ENCODE results near the gene CSPG4.

The CSPG4 gene

DNA sequence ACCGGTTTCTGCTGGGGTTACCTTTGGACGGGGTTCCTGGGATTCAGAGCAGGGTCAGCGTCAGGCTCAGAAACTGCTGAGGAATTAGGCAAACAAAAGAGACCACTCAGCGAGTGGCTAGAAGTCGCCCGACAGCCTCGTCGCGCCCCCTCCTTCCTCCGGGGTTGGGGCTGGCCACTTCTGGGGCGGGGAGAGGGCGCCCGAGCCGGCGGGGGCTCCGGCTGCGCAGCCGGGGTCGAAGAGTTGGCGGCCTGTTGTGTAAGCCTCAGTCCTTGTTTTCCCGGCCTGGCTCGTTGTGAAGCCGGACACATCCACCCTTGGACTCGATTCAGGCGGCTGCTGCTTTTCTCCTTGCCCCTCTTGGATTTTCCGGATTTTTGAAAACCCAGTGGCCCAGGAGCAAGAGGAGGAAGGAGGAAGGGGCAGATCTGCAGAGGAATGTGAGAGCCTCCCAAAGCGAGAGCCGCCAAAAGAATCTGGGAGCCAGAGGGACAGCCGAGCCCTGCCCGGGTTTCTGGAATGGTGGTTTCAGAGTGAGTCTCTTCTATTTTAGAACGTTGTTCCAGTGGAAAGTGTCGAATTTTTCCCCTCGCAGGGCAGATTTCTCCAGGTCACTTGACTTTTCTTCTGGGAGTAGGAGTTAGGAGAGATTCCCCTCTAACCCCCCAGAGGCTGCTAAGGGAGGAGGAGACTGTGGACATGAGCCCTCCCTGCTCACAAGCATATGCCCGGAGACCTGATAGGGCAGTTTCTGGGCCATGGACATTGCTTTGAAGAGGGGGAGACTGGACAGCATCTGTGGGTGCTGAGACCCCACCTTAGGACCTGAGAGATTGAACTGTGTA is 64.3 kb downstream of the CSPG4 start:
- Mint-ChIP-seq H3K9me3 (no peaks in the 10 kb centered on the region), H3K27ac (peak overlapping the region; percentile 90), H3K4me1 (ENCODE audit: low read depth) (peaks cover 63% of the 10 kb centered on the region), H3K36me3 (ENCODE audit: low read depth) (peaks cover 45% of the 10 kb centered on the region), H3K27me3 (peaks cover 12% of the 10 kb centered on the region), H3K4me3 (peak overlapping the region; percentile 92)
- intact Hi-C loops (cut with micrococcal nuclease) = loop anchor here (1.0 to 5.0 kb wide), 3 partner anchors 8 to 196 kb away; partner anchors contain the start of genes IMP3, PTPN9 and SIN3A

DNA sequence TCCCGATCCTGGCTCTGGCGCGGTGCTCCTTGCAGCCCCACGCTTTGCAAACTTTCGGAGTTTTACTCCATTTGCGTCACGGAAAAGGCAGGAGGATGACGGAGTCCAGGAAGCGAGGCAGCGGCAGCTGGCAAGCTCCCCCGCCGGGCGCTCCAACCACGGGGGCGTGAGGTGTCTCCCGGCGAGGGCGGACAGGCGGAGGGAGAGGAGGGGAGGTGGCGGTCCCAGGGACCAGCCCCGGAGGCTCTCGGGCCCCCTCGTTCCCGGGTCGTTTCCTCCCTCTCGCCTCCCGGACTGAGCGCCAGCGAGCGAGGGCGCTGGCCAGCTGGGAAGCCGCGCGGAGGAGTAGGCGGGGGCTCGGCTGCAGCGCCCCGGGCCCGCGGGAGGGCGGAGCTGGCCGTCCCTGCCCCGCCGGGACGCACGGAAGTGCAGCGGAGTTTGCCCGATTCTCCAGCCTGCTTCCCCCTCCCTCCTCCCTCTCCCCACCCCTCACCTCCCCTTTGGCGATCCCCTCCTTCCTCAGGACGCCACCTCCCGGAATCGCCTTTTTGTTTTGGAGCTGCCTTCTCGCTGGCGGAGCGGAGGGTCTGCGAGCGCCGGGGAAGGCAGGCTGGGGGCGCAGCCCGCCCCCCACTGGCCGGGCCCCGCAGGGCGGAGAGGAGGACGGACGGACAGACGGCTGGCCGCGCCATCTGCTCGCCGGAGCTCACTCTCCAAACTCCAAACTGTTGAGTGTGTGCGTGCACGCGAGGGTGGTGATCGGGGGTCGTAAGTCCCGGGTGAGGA is 65.1 kb downstream of the CSPG4 start, which contains the start of gene SNX33:
Gene SNX33, plus strand, starts transcription at position 543 of the 786 bp plus-strand sequence. CDS start 1,191 bp downstream, outside the sequence.
- Mint-ChIP-seq H3K27ac (peak within 1 kb of the TSS; percentile 90), H3K36me3 (ENCODE audit: low read depth) (peaks cover 37% of the 10 kb centered on the region)

DNA sequence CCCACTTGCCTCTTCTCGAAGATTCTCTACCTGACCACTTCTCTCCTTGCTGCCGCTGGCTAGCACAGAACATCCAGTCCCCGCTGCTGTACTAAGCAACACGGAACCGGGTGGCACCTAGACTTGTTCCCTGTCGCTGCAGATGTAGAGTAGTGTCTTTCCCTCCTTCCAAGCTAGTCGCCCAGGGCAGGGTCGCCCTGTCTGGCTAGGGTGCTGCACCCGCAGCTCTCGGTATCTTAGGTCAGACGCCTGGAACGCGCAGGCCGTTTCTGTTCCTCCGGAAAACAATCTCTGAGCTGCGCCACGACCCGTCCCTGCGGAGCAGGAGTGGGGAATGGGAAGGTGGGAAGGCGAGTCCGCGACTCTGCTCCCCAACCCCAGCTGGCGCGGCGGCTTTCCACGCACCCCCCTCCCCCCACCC is 65.7 kb downstream of the CSPG4 start:
- H3K4me1 Mint-ChIP-seq (ENCODE audit: low read depth) = peaks cover 49% of the 10 kb centered on the region
- intact Hi-C loops (cut with micrococcal nuclease) = loop anchor here (5.0 kb wide), 2 partner anchors 70 to 195 kb away; partner anchors contain the start of genes PTPN9 and SIN3A
- peak overlapping the region; percentile 92 for H3K4me3 Mint-ChIP-seq
- peaks cover 35% of the 10 kb centered on the region for H3K36me3 Mint-ChIP-seq (ENCODE audit: low read depth)
- H3K9me3 Mint-ChIP-seq = no peaks in the 10 kb centered on the region
- peak overlapping the region; percentile 90 for H3K27ac Mint-ChIP-seq
- peaks cover 12% of the 10 kb centered on the region for H3K27me3 Mint-ChIP-seq

More for the DNA sequence above, 65.1 kb downstream of the CSPG4 start, which contains the start of gene SNX33:
- H3K9me3 Mint-ChIP-seq = no peaks in the 10 kb centered on the region
- H3K27me3 Mint-ChIP-seq = peaks cover 12% of the 10 kb centered on the region
- intact Hi-C loops (cut with micrococcal nuclease) = loop anchor here (1.0 to 5.0 kb wide), 3 partner anchors 7 to 195 kb away; partner anchors contain the start of genes IMP3, PTPN9 and SIN3A
- H3K4me3 Mint-ChIP-seq = peak within 1 kb of the TSS; percentile 92
- H3K4me1 Mint-ChIP-seq (ENCODE audit: low read depth) = peaks cover 55% of the 10 kb centered on the region

DNA sequence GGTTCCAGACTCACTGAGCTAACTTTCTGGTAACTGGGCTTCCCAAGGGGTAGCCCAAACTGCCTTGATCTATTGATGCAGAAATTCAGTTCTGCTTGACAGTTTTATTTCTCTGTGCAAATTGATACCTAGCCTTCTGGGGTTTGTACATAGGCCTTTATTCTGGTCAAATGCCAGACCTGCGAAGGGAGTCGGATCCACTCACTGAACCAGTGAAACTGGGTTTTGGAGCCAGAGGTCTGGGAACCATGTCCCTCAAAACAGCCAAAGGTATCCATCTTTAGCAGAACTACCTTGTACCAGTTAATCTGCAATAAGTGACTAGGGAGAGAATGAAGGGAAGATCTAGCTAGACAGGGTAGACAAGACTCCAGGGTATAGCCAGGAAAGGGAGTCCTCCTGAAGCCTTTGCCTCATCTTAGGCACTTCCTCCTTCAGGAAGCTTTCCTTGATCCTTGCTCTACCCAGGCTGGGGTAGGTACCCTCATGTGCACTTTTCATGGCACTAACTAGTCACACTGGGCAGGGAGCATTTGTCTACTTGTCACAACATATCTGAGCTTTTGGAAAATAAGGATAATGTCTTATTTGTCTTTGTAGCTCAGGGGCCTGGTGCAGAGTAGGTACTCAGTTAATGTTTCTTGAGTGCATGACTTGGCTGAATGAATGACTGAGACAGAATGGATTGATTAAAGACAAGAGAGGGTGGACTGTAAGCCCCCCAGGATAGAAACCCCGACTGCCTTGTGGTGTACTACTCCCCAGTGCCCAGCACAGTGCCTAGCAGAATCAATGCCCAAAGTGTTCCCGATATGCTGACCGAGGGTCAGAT is 66.3 kb downstream of the CSPG4 start:
- H3K4me1 Mint-ChIP-seq (ENCODE audit: low read depth) = peaks cover 42% of the 10 kb centered on the region
- peaks cover 12% of the 10 kb centered on the region for H3K27me3 Mint-ChIP-seq
- intact Hi-C loops (cut with micrococcal nuclease) = loop anchor here (5.0 kb wide), 2 partner anchors 69 to 194 kb away; partner anchors contain the start of genes PTPN9 and SIN3A
- peak overlapping the region; percentile 90 for H3K27ac Mint-ChIP-seq
- peaks cover 35% of the 10 kb centered on the region for H3K36me3 Mint-ChIP-seq (ENCODE audit: low read depth)
- H3K9me3 Mint-ChIP-seq = no peaks in the 10 kb centered on the region
- peak overlapping the region; percentile 92 for H3K4me3 Mint-ChIP-seq

DNA sequence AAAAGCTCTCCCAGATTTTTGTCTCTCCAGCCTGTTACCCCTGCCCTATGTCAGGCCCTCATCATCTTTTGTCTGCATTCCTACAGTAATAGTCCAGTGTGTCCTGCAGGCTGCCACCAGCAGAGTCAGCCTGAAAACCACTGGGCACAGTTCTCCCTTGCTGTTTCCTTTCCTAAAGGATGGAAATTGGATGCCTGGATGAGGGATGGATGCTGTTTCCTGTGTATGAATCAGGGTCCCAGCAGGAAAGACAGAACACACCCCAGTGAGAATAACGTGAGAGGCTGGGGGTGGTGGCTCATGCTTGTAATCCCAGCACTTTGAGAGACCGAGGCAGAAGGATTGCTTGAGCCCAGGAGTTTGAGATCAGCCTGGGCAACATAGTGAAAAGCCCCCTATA is 68.3 kb downstream of the CSPG4 start:
- intact Hi-C loops (cut with micrococcal nuclease) = loop anchor here (5.0 kb wide), 1 partner anchor 277 kb away; the partner anchor contains the start of gene MAN2C1

DNA sequence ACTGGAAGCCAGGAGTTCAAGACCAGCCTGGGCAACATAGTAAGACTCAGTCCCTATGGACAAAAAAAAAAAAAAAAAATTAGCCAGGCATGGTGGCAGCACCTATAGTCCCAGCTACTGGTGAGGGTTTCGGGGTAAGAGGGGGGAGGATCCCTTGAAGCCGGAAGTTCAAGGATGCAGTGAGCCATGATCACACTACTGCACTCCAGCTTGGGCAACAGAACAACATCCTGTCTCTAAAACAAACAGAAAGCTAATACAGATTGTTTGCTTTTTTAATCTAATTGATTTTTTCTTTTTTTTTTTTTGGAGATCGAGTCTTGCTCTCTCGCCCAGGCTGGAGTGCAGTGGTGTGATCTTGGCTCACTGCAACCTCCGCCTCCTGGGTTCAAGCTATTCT is 71.0 kb downstream of the CSPG4 start:
- Mint-ChIP-seq H3K27me3 (peaks cover 12% of the 10 kb centered on the region), H3K27ac (no peak overlapping the region), H3K4me1 (ENCODE audit: low read depth) (peaks cover 39% of the 10 kb centered on the region), H3K4me3 (no peak overlapping the region), H3K36me3 (ENCODE audit: low read depth) (peaks cover 21% of the 10 kb centered on the region), H3K9me3 (no peaks in the 10 kb centered on the region)
- intact Hi-C loops (cut with micrococcal nuclease) = loop anchor here (5.0 kb wide), 1 partner anchor 274 kb away; the partner anchor contains the start of gene MAN2C1

More for the DNA sequence above, 68.3 kb downstream of the CSPG4 start:
- Mint-ChIP-seq H3K4me1 (ENCODE audit: low read depth) (peaks cover 32% of the 10 kb centered on the region), H3K9me3 (no peaks in the 10 kb centered on the region), H3K27me3 (peaks cover 12% of the 10 kb centered on the region), H3K27ac (no peak overlapping the region), H3K36me3 (ENCODE audit: low read depth) (peaks cover 25% of the 10 kb centered on the region), H3K4me3 (no peak overlapping the region)

DNA sequence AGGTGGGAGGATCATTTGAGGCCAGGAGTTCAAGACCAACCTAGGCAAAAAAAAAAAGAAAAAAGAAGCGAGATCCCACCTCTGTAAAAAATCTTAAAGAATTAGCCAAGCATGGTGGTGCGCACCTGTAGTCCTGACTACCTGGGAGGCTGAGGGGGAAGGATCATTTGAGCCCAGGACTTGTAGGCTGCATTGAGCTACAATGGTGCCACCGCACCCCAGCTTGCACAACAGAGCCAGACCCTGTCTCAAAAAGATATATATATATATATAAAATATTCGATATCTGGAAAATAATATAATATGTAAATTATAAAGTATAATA is 71.5 kb downstream of the CSPG4 start:
- H3K27me3 Mint-ChIP-seq = peaks cover 12% of the 10 kb centered on the region
- intact Hi-C loops (cut with micrococcal nuclease) = loop anchor here (5.0 kb wide), 1 partner anchor 274 kb away; the partner anchor contains the start of gene MAN2C1
- H3K9me3 Mint-ChIP-seq = no peaks in the 10 kb centered on the region
- peak overlapping the region; percentile 97 for H3K27ac Mint-ChIP-seq
- peak overlapping the region; percentile 90 for H3K4me3 Mint-ChIP-seq
- H3K4me1 Mint-ChIP-seq (ENCODE audit: low read depth) = peaks cover 34% of the 10 kb centered on the region
- H3K36me3 Mint-ChIP-seq (ENCODE audit: low read depth) = peaks cover 21% of the 10 kb centered on the region

DNA sequence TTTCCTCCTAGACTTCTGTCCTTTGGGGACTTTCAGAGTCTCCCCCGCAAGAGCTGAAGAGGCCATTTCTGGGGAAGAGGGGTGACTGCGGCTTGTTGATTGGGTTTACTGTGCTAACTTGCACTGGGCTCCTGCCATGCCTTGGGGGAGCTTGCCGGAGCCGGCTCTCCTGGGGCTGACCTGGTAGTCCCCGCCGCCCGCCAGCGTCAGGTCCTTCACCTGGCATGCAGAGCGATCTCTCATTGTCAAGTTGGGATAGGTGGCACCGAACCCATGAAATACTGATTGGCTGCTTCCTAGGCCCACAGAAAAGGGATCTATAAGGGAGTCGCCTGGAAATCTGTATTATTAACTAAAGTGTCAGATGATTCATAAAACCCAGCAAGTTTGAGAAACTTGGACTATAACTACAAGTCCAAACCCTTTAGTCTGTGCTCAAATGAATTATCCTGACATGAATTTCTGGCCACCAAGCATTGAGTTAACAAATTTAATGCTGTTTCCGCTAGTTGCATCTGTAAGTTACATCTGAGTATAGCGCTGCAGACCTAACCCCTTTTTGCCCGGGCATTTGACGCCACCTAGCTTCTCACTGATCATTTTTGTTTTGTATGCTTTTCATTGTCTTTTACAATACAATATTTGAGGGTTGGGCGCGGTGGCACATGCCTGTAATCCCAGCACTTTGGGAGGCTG is 72.0 kb downstream of the CSPG4 start:
- H3K4me1 Mint-ChIP-seq (ENCODE audit: low read depth) = peaks cover 32% of the 10 kb centered on the region
- H3K9me3 Mint-ChIP-seq = no peaks in the 10 kb centered on the region
- peak overlapping the region; percentile 97 for H3K27ac Mint-ChIP-seq
- intact Hi-C loops (cut with micrococcal nuclease) = loop anchor here (1.0 to 5.0 kb wide), 2 partner anchors 8 to 273 kb away; partner anchors contain the start of gene MAN2C1
- H3K27me3 Mint-ChIP-seq = peaks cover 10% of the 10 kb centered on the region
- peaks cover 21% of the 10 kb centered on the region for H3K36me3 Mint-ChIP-seq (ENCODE audit: low read depth)
- H3K4me3 Mint-ChIP-seq = peak overlapping the region; percentile 90

DNA sequence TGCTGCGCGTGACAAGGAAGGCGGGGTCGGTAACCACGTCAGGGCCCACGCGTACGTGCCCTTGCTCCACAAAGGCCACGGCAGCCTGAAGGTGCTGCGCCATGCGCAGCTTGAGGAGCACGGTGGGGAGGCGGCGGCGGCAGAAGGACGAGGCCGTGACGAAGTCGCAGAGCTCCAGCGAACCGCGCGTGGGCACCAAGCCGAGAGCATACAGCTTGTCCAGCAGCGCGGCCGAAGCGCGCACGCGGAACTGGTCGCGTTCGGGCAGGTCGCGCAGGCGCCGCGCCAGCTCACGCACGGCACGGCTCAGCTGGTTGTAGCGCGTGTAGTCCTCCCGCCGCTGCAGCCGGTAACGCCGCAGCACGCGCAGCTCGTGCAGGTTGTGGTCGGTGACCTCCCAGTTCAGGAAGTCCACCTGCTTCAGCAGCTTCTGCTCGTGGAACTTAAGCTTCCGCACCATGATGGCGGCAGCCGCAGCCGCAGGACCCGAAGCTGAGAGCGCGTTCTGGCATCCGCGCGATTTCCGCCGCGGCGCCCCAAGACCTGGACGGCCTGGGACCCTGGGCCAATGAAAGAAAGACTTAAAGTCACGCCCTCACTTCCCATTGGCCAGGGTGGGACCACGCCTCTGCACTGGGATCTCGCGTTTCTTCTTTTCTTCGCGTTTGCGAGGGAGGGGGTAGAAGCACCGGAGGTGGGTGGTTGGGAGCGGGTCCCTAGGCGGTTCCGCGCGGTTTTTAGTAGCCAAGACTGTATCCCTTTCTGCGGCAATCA is 72.8 kb downstream of the CSPG4 start, which contains the start of gene IMP3:
Gene IMP3, minus strand, starts transcription at position 516 of the 774 bp plus-strand sequence. Its CDS starts 56 bp downstream, at position 460.
- Mint-ChIP-seq H3K27me3 (peaks cover 6% of the 10 kb centered on the region), H3K4me3 (peak within 1 kb of the TSS; percentile 90), H3K36me3 (ENCODE audit: low read depth) (peaks cover 21% of the 10 kb centered on the region), H3K9me3 (no peaks in the 10 kb centered on the region), H3K27ac (peak within 1 kb of the TSS; percentile 97), H3K4me1 (ENCODE audit: low read depth) (peaks cover 32% of the 10 kb centered on the region)
- intact Hi-C loops (cut with micrococcal nuclease) = loop anchor here (1.0 to 5.0 kb wide), 3 partner anchors 8 to 273 kb away; partner anchors contain the start of genes MAN2C1 and SNUPN

DNA sequence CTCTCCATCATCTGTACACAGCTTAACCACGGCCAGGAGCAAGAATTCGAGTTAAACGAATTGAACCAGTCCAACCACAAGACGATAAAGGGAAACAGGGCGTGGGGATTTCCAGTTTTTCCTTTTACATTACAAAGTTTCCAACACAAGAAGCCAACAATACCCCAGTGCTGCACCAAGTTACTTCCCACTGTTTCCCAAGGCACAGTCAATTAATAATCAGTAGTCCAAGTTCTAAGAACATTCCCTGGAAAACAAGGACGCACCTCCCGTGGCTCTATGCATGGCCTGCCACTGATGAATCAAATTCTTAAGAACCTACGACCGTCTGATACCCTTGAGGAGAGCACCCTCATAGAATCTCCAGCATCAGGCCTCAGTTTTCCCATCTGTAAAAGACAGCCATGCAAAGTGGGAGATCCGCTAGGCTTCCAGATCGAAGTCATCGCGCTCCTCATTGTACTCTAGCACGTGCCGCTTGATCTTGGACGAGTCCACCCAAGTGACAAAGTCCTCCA is 73.4 kb downstream of the CSPG4 start:
- Mint-ChIP-seq H3K9me3 (no peaks in the 10 kb centered on the region), H3K27ac (peak overlapping the region; percentile 97), H3K4me3 (peak overlapping the region; percentile 90), H3K36me3 (ENCODE audit: low read depth) (peaks cover 21% of the 10 kb centered on the region), H3K27me3 (peaks cover under 1% of the 10 kb centered on the region), H3K4me1 (ENCODE audit: low read depth) (peaks cover 32% of the 10 kb centered on the region)
- intact Hi-C loops (cut with micrococcal nuclease) = loop anchor here (2.0 kb wide), 1 partner anchor 14 kb away; the partner anchor contains the start of gene SNUPN

DNA sequence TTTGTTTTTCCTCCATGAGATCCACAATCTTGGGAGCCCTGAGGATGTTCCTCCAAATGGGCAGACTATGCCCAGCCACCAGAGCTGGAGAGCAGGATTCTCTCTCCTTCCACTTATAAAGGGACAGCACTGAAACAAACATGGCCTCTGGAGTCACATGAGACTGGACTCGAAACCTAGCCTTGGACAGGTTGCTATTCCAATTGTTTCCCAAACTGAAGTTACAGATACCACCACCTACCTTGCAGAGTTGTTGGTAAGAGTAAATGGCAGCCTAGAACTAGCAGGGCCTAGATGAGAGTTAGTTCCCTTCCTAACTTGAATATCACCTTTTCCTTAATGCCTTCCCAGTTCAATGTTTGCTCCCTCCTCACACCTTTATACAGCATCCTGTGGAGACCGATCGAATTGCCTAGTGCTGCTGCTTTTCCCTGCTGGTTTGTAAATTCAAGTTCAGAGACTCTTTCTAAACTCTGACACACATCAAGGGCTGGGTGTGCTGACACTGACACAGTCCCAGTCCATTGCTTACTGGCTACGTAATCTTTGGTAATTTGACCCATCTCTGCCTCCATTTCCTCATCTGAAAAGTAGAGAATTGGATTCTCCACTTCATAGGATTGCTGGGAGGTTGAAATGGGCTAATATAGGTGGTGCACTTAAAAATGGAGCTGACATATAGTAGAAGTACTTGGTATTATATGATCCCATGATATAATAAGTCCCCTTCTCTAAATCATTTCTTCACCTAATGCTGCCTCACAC is 75.2 kb downstream of the CSPG4 start:
- H3K27ac Mint-ChIP-seq = no peak overlapping the region
- peaks cover 21% of the 10 kb centered on the region for H3K36me3 Mint-ChIP-seq (ENCODE audit: low read depth)
- no peaks in the 10 kb centered on the region for H3K27me3 Mint-ChIP-seq
- intact Hi-C loops (cut with micrococcal nuclease) = loop anchor here (2.0 kb wide), 1 partner anchor 13 kb away; the partner anchor contains the start of gene SNUPN
- no peaks in the 10 kb centered on the region for H3K9me3 Mint-ChIP-seq
- peaks cover 32% of the 10 kb centered on the region for H3K4me1 Mint-ChIP-seq (ENCODE audit: low read depth)
- no peak overlapping the region for H3K4me3 Mint-ChIP-seq

All from dendritic cell treated with granulocyte-macrophage colony-stimulating factor and Interleukin-4, amounts not matched to agents 40 ng/mL and 50 ng/mL, for 4 days (primary cell).